ENCODE data around the gene ADD3.
A peak's percentile ranks its signal among the peaks of the same experiment; 100 is the strongest.
"Not testable (repeated sequence)": the region's sequence is repeated elsewhere in the genome, so short reads cannot be mapped to it uniquely, and the experiment has no call there.

ADD3 gene

GRCh38 chr10:110035070-110035921 is 27.5 kb downstream of the ADD3 start:
- DNase-seq: no peak

- DNase-seq: no peak
Measured at GRCh38 chr10:110036640-110037039, 28.9 kb downstream of the ADD3 start.

- no peak for DNase-seq
Measured at GRCh38 chr10:110039254-110039653, 31.5 kb downstream of the ADD3 start.

- DNase-seq: no peak
Measured at GRCh38 chr10:110040108-110040507, 32.3 kb downstream of the ADD3 start.

GRCh38 chr10:110040767-110041478 is 33.1 kb downstream of the ADD3 start:
- no peak for DNase-seq

GRCh38 chr10:110041479-110041829 is 33.7 kb downstream of the ADD3 start:
- no peak for DNase-seq

GRCh38 chr10:110042181-110042580 is 34.4 kb downstream of the ADD3 start:
- DNase-seq: no peak

- no peak for DNase-seq
Measured at GRCh38 chr10:110042891-110043290, 35.1 kb downstream of the ADD3 start.

- DNase-seq: no peak
Measured at GRCh38 chr10:110044681-110045080, 36.9 kb downstream of the ADD3 start.

- DNase-seq: no peak
Measured at GRCh38 chr10:110045772-110046171, 38.0 kb downstream of the ADD3 start.

- not testable (repeated sequence) for DNase-seq
Measured at GRCh38 chr10:110048145-110048544, 40.4 kb downstream of the ADD3 start.

- DNase-seq: no peak
Measured at GRCh38 chr10:110048781-110049180, 41.0 kb downstream of the ADD3 start.

GRCh38 chr10:110049889-110050591 is 42.3 kb downstream of the ADD3 start:
- DNase-seq: not testable (repeated sequence)

GRCh38 chr10:110051487-110051886 is 43.7 kb downstream of the ADD3 start:
- DNase-seq: no peak

GRCh38 chr10:110052916-110053315 is 45.1 kb downstream of the ADD3 start:
- DNase-seq: no peak

GRCh38 chr10:110056822-110057221 is 49.0 kb downstream of the ADD3 start:
- peak; percentile 28 for DNase-seq

GRCh38 chr10:110057456-110057855 is 49.7 kb downstream of the ADD3 start:
- DNase-seq: no peak

- DNase-seq: no peak
Measured at GRCh38 chr10:110058212-110058611, 50.4 kb downstream of the ADD3 start.

- no peak for DNase-seq
Measured at GRCh38 chr10:110059925-110060324, 52.1 kb downstream of the ADD3 start.

- DNase-seq: no peak
Measured at GRCh38 chr10:110061687-110062086, 53.9 kb downstream of the ADD3 start.

GRCh38 chr10:110065269-110065668 is 57.5 kb downstream of the ADD3 start:
- DNase-seq: no peak

- DNase-seq: no peak
Measured at GRCh38 chr10:110067960-110068770, 60.4 kb downstream of the ADD3 start.

GRCh38 chr10:110068780-110069179 is 61.0 kb downstream of the ADD3 start:
- DNase-seq: no peak
